ENCODE measurements around the gene PAX5. TPM values are rescaled to one million over a fixed set of nuclear protein-coding genes. Genes with fewer than 3 reads are reported as not detected.

The PAX5 gene
- total RNA-seq, 1 experiment from 2014 or later = 0.39 TPM

- Histone ChIP-seq H3K9ac (ENCODE audit: extremely low read depth, insufficient read length, low read length) (no peak overlapping the region), H3K56ac (ENCODE audit: insufficient read length, low read depth, low read length) (no peak overlapping the region), H4K5ac (ENCODE audit: insufficient read length, low read depth, low read length) (no peak overlapping the region), H3K9me3 (ENCODE audit: control insufficient read depth, low read depth, low read length) (no peaks in the 10 kb centered on the region), H3K14ac (ENCODE audit: insufficient read depth, low read length) (no peak overlapping the region; the same call in 1 of the 2 replicates), H2AK5ac (ENCODE audit: insufficient read length, low read length) (no peak overlapping the region), H3K23me2 (ENCODE audit: insufficient read length, low read depth, low read length, poor library complexity, severe bottlenecking) (no peaks in the 10 kb centered on the region), H3K18ac (ENCODE audit: insufficient read length, low read depth, low read length) (no peak overlapping the region), H3K4me1 (ENCODE audit: insufficient read depth, low read length) (no peaks in the 10 kb centered on the region), H3K27ac (ENCODE audit: insufficient read length, low read depth, low read length) (no peak overlapping the region), H2BK20ac (ENCODE audit: low read depth, low read length, poor library complexity, severe bottlenecking) (no peak overlapping the region), H3K79me2 (ENCODE audit: insufficient read depth, low read length) (no peaks in the 10 kb centered on the region), H4K8ac (replicated peaks; ENCODE audit: insufficient read length, low read depth, low read length) (no peak overlapping the region), H2AFZ (ENCODE audit: low read length) (no peak overlapping the region), H2BK5ac (ENCODE audit: insufficient read length, low read length) (no peak overlapping the region), H2BK15ac (ENCODE audit: low read depth, low read length) (no peak overlapping the region), H3K79me1 (ENCODE audit: insufficient read depth, low read depth, low read length, poor library complexity, severe bottlenecking) (no peaks in the 10 kb centered on the region), H3K4ac (ENCODE audit: low read depth, low read length) (no peak overlapping the region), H3K27me3 (ENCODE audit: insufficient read depth, low read length) (no peaks in the 10 kb centered on the region), H3T11ph (ENCODE audit: low read length) (no peak overlapping the region), H4K20me1 (ENCODE audit: control insufficient read depth, insufficient read depth, insufficient read length) (no peaks in the 10 kb centered on the region), H3K4me2 (ENCODE audit: insufficient read depth, insufficient read length, low read length) (no peak overlapping the region), H2BK120ac (ENCODE audit: low read depth, low read length, poor library complexity, severe bottlenecking) (no peak overlapping the region), H4K91ac (ENCODE audit: insufficient read length, low read depth, low read length) (no peak overlapping the region), H2BK12ac (ENCODE audit: insufficient read length, low read depth, low read length) (no peak overlapping the region), H3K23ac (ENCODE audit: insufficient read length, low read depth, low read length) (no peak overlapping the region)
- no peak for DNase-seq
- TF ChIP-seq CTCF (conservative IDR thresholded peaks at IDR 0.05) = no peak
- Mint-ChIP-seq H3K27ac (no peak overlapping the region), H3K27me3 (ENCODE audit: low read depth) (peaks cover 9% of the 10 kb centered on the region; the same call in 1 of the 2 replicates), H3K4me3 (no peak overlapping the region), H3K4me1 (peaks cover 15 to 25% of the 10 kb centered on the region in 2 experiments; a peak in 3 of 4 replicates), H3K9me3 (no peaks in the 10 kb centered on the region), H3K36me3 (ENCODE audit: insufficient read depth in 1 of 3, low read depth in 3 of 3) (no peaks in the 10 kb centered on the region)
- no CpG with 5 or more reads among the region's 9 CpGs for WGBS (ENCODE audit: extremely low coverage, insufficient read length, low lambda C conversion rate)
These were observed 184.1 kb downstream of the PAX5 start for GRCh38 chr9:36849943-36850342.
